ENCODE measurements around the gene LMOD1.
A peak's percentile ranks its signal among the peaks of the same experiment; 100 is the strongest.
"Not testable (repeated sequence)": the region's sequence is repeated elsewhere in the genome, so short reads cannot be mapped to it uniquely, and the experiment has no call there.

The LMOD1 gene

GRCh38 chr1:201946224-201946908 lies at the start of gene LMOD1:
Gene LMOD1 (minus strand): TSS chr1:201946548. CDS start chr1:201946340, 208 bp downstream.
- DNase-seq (ENCODE audit: low read depth): no peak

GRCh38 chr1:201990427-201990826 lies 44.1 kb upstream of the LMOD1 start:
- DNase-seq (ENCODE audit: low read depth): no peak

- no peak for DNase-seq (ENCODE audit: low read depth)
These were observed 43.2 kb upstream of the LMOD1 start for GRCh38 chr1:201989354-201990128.

GRCh38 chr1:201988601-201989000 lies 42.3 kb upstream of the LMOD1 start:
- DNase-seq (ENCODE audit: low read depth): no peak

GRCh38 chr1:201985355-201985754 lies 39.0 kb upstream of the LMOD1 start:
- no peak for DNase-seq (ENCODE audit: low read depth)

GRCh38 chr1:201984446-201984845 lies 38.1 kb upstream of the LMOD1 start:
- DNase-seq (ENCODE audit: low read depth): no peak

GRCh38 chr1:201983380-201983805 lies 37.0 kb upstream of the LMOD1 start:
- no peak for DNase-seq (ENCODE audit: low read depth)

GRCh38 chr1:201982623-201983379 lies 36.5 kb upstream of the LMOD1 start, which contains the start of gene RNPEP:
Gene RNPEP (plus strand): TSS chr1:201982648. CDS start chr1:201982667, 19 bp downstream.
- peak; percentile 13 for DNase-seq (ENCODE audit: low read depth)

GRCh38 chr1:201982082-201982622 lies 35.8 kb upstream of the LMOD1 start:
- DNase-seq (ENCODE audit: low read depth): peak; percentile 49

GRCh38 chr1:201970334-201971159 lies 24.2 kb upstream of the LMOD1 start:
- no peak for DNase-seq (ENCODE audit: low read depth)

GRCh38 chr1:201968202-201968925 lies 22.0 kb upstream of the LMOD1 start:
- DNase-seq (ENCODE audit: low read depth): no peak

- no peak for DNase-seq (ENCODE audit: low read depth)
These were observed 19.8 kb upstream of the LMOD1 start for GRCh38 chr1:201966171-201966570.

GRCh38 chr1:201964261-201964660 lies 17.9 kb upstream of the LMOD1 start:
- no peak for DNase-seq (ENCODE audit: low read depth)

GRCh38 chr1:201962382-201962781 lies 16.0 kb upstream of the LMOD1 start:
- not testable (repeated sequence) for DNase-seq (ENCODE audit: low read depth)

GRCh38 chr1:201958348-201958747 lies 12.0 kb upstream of the LMOD1 start:
- no peak for DNase-seq (ENCODE audit: low read depth)

GRCh38 chr1:201955729-201956143 lies 9.4 kb upstream of the LMOD1 start:
- DNase-seq (ENCODE audit: low read depth): no peak

GRCh38 chr1:201955009-201955728 lies 8.8 kb upstream of the LMOD1 start, which contains the start of gene TIMM17A:
Gene TIMM17A (plus strand): TSS chr1:201955503. CDS start chr1:201955527, 24 bp downstream.
- peak; percentile 72 for DNase-seq (ENCODE audit: low read depth)

GRCh38 chr1:201954263-201955008 lies 8.1 kb upstream of the LMOD1 start:
- DNase-seq (ENCODE audit: low read depth): peak; percentile 3

GRCh38 chr1:201949491-201949890 lies 3.1 kb upstream of the LMOD1 start:
- no peak for DNase-seq (ENCODE audit: low read depth)
